Glutamatergic neuron (in vitro differentiated cells): ENCODE data around the gene KIAA0753. TPM values are rescaled to one million over a fixed set of nuclear protein-coding genes. Genes with fewer than 3 reads are reported as not detected.

Experiments used
- DNase-seq: peaks from one replicate; pipeline ENCODE4 v3.0.0; 2022
- H3K27ac Mint-ChIP-seq: one replicate; pipeline ENCODE4 v1.8.0; 2020; ENCODE audit warnings: mild to moderate bottlenecking, mixed read lengths, inconsistent platforms; ENCODE audit not compliant: unreplicated experiment
- H3K27me3 Mint-ChIP-seq: one replicate; pipeline ENCODE4 v1.8.0; 2020; ENCODE audit warnings: mild to moderate bottlenecking, moderate library complexity, mixed read lengths, inconsistent platforms; ENCODE audit not compliant: unreplicated experiment
- H3K36me3 Mint-ChIP-seq: one replicate; pipeline ENCODE4 v1.8.0; 2020; ENCODE audit warnings: mild to moderate bottlenecking, mixed read lengths, inconsistent platforms; ENCODE audit not compliant: unreplicated experiment
- H3K4me1 Mint-ChIP-seq: one replicate; pipeline ENCODE4 v1.8.0; 2020; ENCODE audit warnings: mild to moderate bottlenecking, low read depth, mixed read lengths, inconsistent platforms; ENCODE audit not compliant: unreplicated experiment
- H3K4me3 Mint-ChIP-seq: one replicate; pipeline ENCODE4 v1.8.0; 2020; ENCODE audit warnings: mild to moderate bottlenecking, mixed read lengths, inconsistent platforms; ENCODE audit not compliant: unreplicated experiment
- H3K9me3 Mint-ChIP-seq: one replicate; pipeline ENCODE4 v1.8.0; 2020; ENCODE audit warnings: mild to moderate bottlenecking, moderate library complexity, mixed read lengths, inconsistent platforms; ENCODE audit not compliant: unreplicated experiment
- total RNA-seq: library from RNA; stranded (reverse); fragmentation: NEBNext Ultra II Directional; extraction: Animal tissue kit (Norgen Biotek cat#: 25700); gene quantifications from one replicate; pipeline ENCODE4 v1.2.1, GENCODE V29; 2021; ENCODE audit not compliant: unreplicated experiment
- TF ChIP-seq, protein P1 (sequence below): fragments of 200-600 bp; sonication (generic); IDR thresholded peaks from one replicate; pipeline ENCODE4 v1.5.0; 2021; ENCODE audit not compliant: partially characterized antibody, unreplicated experiment

Gene KIAA0753
- total RNA-seq, 1 donor from 2014 or later: 25.6 TPM

- Mint-ChIP-seq H3K27me3 (peaks cover 6% of the 10 kb centered on the region), H3K36me3 (no peaks in the 10 kb centered on the region), H3K9me3 (peaks cover 3% of the 10 kb centered on the region), H3K4me3 (no peak overlapping the region), H3K4me1 (no peaks in the 10 kb centered on the region), H3K27ac (no peak overlapping the region)
- TF ChIP-seq, protein P1, sequence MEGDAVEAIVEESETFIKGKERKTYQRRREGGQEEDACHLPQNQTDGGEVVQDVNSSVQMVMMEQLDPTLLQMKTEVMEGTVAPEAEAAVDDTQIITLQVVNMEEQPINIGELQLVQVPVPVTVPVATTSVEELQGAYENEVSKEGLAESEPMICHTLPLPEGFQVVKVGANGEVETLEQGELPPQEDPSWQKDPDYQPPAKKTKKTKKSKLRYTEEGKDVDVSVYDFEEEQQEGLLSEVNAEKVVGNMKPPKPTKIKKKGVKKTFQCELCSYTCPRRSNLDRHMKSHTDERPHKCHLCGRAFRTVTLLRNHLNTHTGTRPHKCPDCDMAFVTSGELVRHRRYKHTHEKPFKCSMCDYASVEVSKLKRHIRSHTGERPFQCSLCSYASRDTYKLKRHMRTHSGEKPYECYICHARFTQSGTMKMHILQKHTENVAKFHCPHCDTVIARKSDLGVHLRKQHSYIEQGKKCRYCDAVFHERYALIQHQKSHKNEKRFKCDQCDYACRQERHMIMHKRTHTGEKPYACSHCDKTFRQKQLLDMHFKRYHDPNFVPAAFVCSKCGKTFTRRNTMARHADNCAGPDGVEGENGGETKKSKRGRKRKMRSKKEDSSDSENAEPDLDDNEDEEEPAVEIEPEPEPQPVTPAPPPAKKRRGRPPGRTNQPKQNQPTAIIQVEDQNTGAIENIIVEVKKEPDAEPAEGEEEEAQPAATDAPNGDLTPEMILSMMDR: no peak
- DNase-seq: no peak
Observed at GRCh38 chr17:6683730-6684459, 43.4 kb upstream of the KIAA0753 start.

GRCh38 chr17:6683081-6683684, 42.7 kb upstream of the KIAA0753 start:
- Mint-ChIP-seq H3K4me1 (no peaks in the 10 kb centered on the region), H3K27me3 (peaks cover 6% of the 10 kb centered on the region)
- TF ChIP-seq, protein P1: no peak

GRCh38 chr17:6682339-6682738, 41.8 kb upstream of the KIAA0753 start:
- Mint-ChIP-seq H3K36me3 (no peaks in the 10 kb centered on the region), H3K27me3 (peaks cover 6% of the 10 kb centered on the region), H3K27ac (no peak overlapping the region), H3K9me3 (peaks cover 3% of the 10 kb centered on the region), H3K4me3 (no peak overlapping the region), H3K4me1 (no peaks in the 10 kb centered on the region)
- TF ChIP-seq, protein P1: no peak
- DNase-seq: no peak

More at GRCh38 chr17:6683081-6683684, 42.7 kb upstream of the KIAA0753 start:
- Mint-ChIP-seq H3K4me3 (no peak overlapping the region), H3K9me3 (peaks cover 3% of the 10 kb centered on the region), H3K36me3 (no peaks in the 10 kb centered on the region), H3K27ac (no peak overlapping the region)
- DNase-seq: no peak

- Mint-ChIP-seq H3K4me1 (no peaks in the 10 kb centered on the region), H3K4me3 (no peak overlapping the region), H3K27me3 (peaks cover 4% of the 10 kb centered on the region), H3K36me3 (no peaks in the 10 kb centered on the region), H3K9me3 (peaks cover 3% of the 10 kb centered on the region), H3K27ac (no peak overlapping the region)
- DNase-seq: no peak
- TF ChIP-seq, protein P1: no peak
Observed at GRCh38 chr17:6681671-6682070, 41.2 kb upstream of the KIAA0753 start.

DNA sequence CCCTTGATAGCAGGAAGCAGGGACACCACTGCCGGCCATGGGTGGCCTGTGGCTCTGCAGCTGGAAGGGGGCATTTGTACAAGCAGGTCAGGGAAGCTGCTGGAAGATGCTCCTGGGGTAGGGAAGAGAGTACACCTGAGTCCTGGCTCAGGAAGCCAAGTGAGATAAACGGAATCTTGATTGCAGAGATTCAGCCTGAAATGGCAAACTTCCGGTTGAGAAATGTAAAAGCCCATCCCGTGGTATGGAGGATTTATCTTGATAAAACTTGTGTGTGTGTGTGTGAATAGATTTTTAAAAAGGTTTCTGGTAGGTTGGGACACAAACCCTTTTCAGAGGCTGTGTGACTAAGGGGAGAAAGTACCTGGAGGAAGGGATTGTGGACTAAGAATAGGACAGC, 40.7 kb upstream of the KIAA0753 start:
- Mint-ChIP-seq H3K4me3 (no peak overlapping the region), H3K9me3 (peaks cover 3% of the 10 kb centered on the region), H3K4me1 (no peaks in the 10 kb centered on the region), H3K27ac (no peak overlapping the region), H3K36me3 (no peaks in the 10 kb centered on the region), H3K27me3 (peaks cover 4% of the 10 kb centered on the region)
- no peak for DNase-seq
- TF ChIP-seq, protein P1: no peak
